MM.1S (cell line): ENCODE measurements around the gene HRAS.

ENCODE experiments used
- DNase-seq: peaks from one replicate; pipeline ENCODE4 v3.0.0-alpha.2; 2015
- H2AFZ ChIP-seq: fragments of 300-600 bp; sonication (generic); 2 replicates; pipeline ENCODE4 v1.6.0; 2016; ENCODE audit warnings: antibody characterized with exemption, low read length
- H3F3A ChIP-seq: fragments of 300-600 bp; sonication (generic); 2 replicates; pipeline ENCODE4 v1.6.1; 2016; ENCODE audit warnings: mild to moderate bottlenecking, antibody characterized with exemption, low read length, moderate library complexity, mixed read lengths; ENCODE audit not compliant: insufficient read depth
- H3K27ac ChIP-seq: fragments of 300-600 bp; sonication (generic); 2 replicates; pipeline ENCODE4 v1.5.1; 2016; ENCODE audit warnings: mild to moderate bottlenecking, low read length
- H3K27me3 ChIP-seq: fragments of 300-600 bp; sonication (generic); replicated peaks from 2 replicates; pipeline ENCODE4 v1.6.0; 2016; ENCODE audit warnings: low read length; ENCODE audit not compliant: insufficient read depth
- H3K36me3 ChIP-seq: fragments of 300-600 bp; sonication (generic); replicated peaks from 2 replicates; pipeline ENCODE4 v1.6.1; 2016; ENCODE audit warnings: mild to moderate bottlenecking, low read length, mixed read lengths; ENCODE audit not compliant: insufficient read depth
- H3K4me1 ChIP-seq: fragments of 300-600 bp; sonication (generic); 2 replicates; pipeline ENCODE4 v1.6.1; 2016; ENCODE audit warnings: low read length, mixed read lengths
- H3K4me2 ChIP-seq: fragments of 300-600 bp; sonication (generic); 2 replicates; pipeline ENCODE4 v1.6.0; 2016; ENCODE audit warnings: low read depth, low read length
- H3K4me3 ChIP-seq: fragments of 300-600 bp; sonication (generic); 2 replicates; pipeline ENCODE4 v1.5.1; 2016; ENCODE audit warnings: low read length, mixed read lengths
- H3K79me2 ChIP-seq: fragments of 300-600 bp; sonication (generic); 2 replicates; pipeline ENCODE4 v1.6.1; 2016; ENCODE audit warnings: mixed run types, low read length, mixed read lengths
- H3K9ac ChIP-seq: fragments of 300-600 bp; sonication (generic); 2 replicates; pipeline ENCODE4 v1.6.1; 2016; ENCODE audit warnings: low read length, mixed read lengths
- H3K9me2 ChIP-seq: fragments of 300-600 bp; sonication (generic); replicated peaks from 2 replicates; pipeline ENCODE4 v1.6.1; 2016; ENCODE audit warnings: mild to moderate bottlenecking, low read length, mixed read lengths; ENCODE audit not compliant: insufficient read depth
- H3K9me3 ChIP-seq: fragments of 300-600 bp; sonication (generic); replicated peaks from 2 replicates; pipeline ENCODE4 v1.6.1; 2016; ENCODE audit warnings: mild to moderate bottlenecking, low read length, mixed read lengths; ENCODE audit not compliant: insufficient read depth
- H4K20me1 ChIP-seq: fragments of 300-600 bp; sonication (generic); 2 replicates; pipeline ENCODE4 v1.6.1; 2016; ENCODE audit warnings: mild to moderate bottlenecking, low read length, moderate library complexity, mixed read lengths; ENCODE audit not compliant: insufficient read depth
- EZH2 ChIP-seq: fragments of 300-600 bp; sonication (generic); optimal IDR thresholded peaks from 2 replicates; pipeline ENCODE3; 2017; ENCODE audit warnings: low read depth, mild to moderate bottlenecking, antibody characterized with exemption, low read length, mixed read lengths
- EZH2phosphoT487 ChIP-seq: fragments of 300-600 bp; sonication (generic); IDR thresholded peaks from 2 replicates; pipeline ENCODE4 v1.6.1; 2018; ENCODE audit warnings: antibody characterized with exemption, low read length
- TF ChIP-seq, protein P1 (sequence below): fragments of 300-600 bp; sonication (generic); IDR thresholded peaks from 2 replicates; pipeline ENCODE4 v1.5.1; 2016; ENCODE audit warnings: antibody characterized with exemption, low read length, mixed read lengths

HRAS gene

DNA sequence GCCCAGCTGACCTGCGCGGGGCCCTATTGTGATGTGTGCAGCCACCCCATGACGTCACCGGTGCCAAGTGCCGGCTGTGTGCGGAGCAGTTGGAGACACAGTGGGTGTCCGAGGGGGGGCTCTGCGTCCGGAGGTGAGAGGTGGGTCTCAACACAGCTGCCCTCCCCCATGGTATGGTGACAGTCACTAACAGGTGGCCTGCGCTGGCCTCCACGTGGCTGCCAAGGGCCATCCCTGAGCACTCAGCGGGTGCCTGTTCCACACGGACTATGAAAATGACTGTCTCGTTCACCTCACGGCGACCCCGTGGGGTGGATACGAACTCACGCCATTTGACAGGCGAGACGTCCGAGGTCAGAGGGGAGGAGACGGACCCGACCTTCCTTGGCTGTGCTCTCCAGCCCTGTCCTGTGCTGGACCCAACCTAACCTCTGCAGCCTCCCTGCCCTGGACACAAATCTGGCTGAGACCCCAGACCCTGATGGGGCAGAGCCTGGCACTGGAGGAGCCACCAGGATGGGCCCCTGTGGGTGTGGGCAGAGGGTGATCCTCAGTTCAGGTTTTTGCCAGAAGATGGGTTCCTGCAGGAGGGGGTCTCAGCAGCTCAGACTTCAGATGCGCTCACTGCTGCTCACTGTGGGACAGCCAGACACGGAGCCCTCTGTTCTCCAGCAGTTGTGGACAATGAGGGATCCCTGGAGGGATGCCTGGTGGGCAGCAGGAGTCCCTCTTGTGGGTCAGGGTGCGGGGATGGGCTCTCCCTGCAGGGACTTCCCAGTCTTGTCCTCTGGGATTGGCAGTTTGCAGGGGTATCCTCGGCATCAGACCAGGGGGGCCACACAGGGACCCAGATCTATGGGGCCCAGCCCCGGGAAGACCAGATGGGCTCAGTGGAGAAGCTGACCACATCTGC lies 6.3 kb downstream of the HRAS start:
- DNase-seq = no peak
- H4K20me1 ChIP-seq = no peaks in the 10 kb centered on the region
- TF ChIP-seq EZH2 (no peak), EZH2phosphoT487 (no peak)
- TF ChIP-seq, protein P1, sequence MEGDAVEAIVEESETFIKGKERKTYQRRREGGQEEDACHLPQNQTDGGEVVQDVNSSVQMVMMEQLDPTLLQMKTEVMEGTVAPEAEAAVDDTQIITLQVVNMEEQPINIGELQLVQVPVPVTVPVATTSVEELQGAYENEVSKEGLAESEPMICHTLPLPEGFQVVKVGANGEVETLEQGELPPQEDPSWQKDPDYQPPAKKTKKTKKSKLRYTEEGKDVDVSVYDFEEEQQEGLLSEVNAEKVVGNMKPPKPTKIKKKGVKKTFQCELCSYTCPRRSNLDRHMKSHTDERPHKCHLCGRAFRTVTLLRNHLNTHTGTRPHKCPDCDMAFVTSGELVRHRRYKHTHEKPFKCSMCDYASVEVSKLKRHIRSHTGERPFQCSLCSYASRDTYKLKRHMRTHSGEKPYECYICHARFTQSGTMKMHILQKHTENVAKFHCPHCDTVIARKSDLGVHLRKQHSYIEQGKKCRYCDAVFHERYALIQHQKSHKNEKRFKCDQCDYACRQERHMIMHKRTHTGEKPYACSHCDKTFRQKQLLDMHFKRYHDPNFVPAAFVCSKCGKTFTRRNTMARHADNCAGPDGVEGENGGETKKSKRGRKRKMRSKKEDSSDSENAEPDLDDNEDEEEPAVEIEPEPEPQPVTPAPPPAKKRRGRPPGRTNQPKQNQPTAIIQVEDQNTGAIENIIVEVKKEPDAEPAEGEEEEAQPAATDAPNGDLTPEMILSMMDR = no peak
- peaks cover 8% of the 10 kb centered on the region for H3K79me2 ChIP-seq
- no peaks in the 10 kb centered on the region for H3K9me3 ChIP-seq
- H3F3A ChIP-seq = no peaks in the 10 kb centered on the region
- no peak overlapping the region for H2AFZ ChIP-seq
- peaks cover 2% of the 10 kb centered on the region; the same call in 1 of the 2 replicates for H3K27me3 ChIP-seq
- no peaks in the 10 kb centered on the region for H3K36me3 ChIP-seq
- no peak overlapping the region for H3K4me2 ChIP-seq
- H3K9me2 ChIP-seq = no peaks in the 10 kb centered on the region
- H3K9ac ChIP-seq = no peak overlapping the region
- H3K27ac ChIP-seq = no peak overlapping the region
- H3K4me1 ChIP-seq = no peaks in the 10 kb centered on the region
- H3K4me3 ChIP-seq = no peak overlapping the region

DNA sequence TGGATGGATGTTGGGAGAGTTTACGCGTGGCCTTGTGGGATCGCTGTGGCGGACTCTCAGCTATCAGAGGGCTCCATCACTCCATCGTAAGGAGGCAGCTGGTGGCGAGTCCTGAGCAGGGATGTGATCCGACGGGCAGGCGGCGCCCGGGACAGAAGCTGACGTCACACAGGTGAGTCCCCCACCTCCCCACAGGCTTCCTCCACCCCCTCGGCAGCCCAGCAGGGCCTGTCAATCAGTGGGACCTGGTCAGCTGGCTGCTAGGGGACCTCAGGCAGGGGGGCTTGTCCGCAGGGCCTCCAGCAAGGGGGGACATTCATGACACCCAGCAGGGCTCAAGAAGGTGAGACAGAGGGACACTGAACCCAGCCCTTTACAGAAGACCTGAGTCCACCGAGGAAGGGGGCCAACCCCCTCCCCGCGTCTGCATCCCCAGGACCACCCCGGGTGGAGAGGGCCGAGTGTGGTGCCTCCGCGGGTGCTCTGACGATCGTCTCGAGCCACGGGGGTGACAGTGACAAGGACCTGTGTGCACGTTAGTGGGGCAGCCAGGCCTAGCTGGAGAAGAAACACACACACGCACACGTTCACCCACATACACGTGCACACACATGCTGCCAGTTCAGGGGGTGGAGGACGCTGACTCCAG lies 7.1 kb downstream of the HRAS start:
- DNase-seq = no peak
- Histone ChIP-seq H3K27me3 (peaks cover 5% of the 10 kb centered on the region; the same call in 1 of the 2 replicates), H3K36me3 (no peaks in the 10 kb centered on the region), H3K9me3 (no peaks in the 10 kb centered on the region), H3K9ac (no peak overlapping the region), H3K4me3 (no peak overlapping the region), H4K20me1 (no peaks in the 10 kb centered on the region), H2AFZ (no peak overlapping the region), H3K4me2 (no peak overlapping the region), H3K79me2 (peaks cover under 1% of the 10 kb centered on the region; the same call in 1 of the 2 replicates), H3F3A (no peaks in the 10 kb centered on the region), H3K27ac (no peak overlapping the region), H3K9me2 (no peaks in the 10 kb centered on the region), H3K4me1 (no peaks in the 10 kb centered on the region)
- TF ChIP-seq EZH2phosphoT487 (no peak), EZH2 (no peak)
- TF ChIP-seq, protein P1 = no peak

DNA sequence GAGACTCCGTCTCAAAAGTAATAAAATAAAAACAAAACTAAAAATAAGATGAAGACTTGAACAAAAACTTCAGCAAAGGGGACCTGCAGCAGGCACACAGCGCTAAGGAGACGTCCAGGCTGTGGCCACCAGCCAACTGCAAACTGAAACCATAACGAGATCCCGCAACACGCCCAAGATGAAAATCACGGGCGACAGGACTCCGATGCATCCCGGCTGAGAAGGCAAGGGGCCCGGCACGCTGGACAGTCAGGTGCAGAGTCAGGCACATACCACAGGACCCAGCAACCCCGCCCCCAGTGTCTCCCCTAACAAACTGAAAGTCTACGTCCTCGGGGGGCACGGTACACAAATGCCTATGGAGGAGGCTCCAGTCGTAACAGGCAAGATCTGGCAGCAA lies 9.2 kb downstream of the HRAS start:
- H3K27ac ChIP-seq = no peak overlapping the region
- peaks cover 5% of the 10 kb centered on the region; the same call in 1 of the 2 replicates for H3K27me3 ChIP-seq
- H3K9ac ChIP-seq = no peak overlapping the region
- H4K20me1 ChIP-seq = no peaks in the 10 kb centered on the region
- no peak overlapping the region for H3K4me3 ChIP-seq
- no peaks in the 10 kb centered on the region for H3K4me1 ChIP-seq
- DNase-seq = no peak
- H3K9me3 ChIP-seq = no peaks in the 10 kb centered on the region
- no peak for TF ChIP-seq EZH2
- no peak for TF ChIP-seq EZH2phosphoT487
- TF ChIP-seq, protein P1 = no peak
- H3K36me3 ChIP-seq = no peaks in the 10 kb centered on the region
- no peaks in the 10 kb centered on the region for H3K79me2 ChIP-seq
- no peaks in the 10 kb centered on the region for H3K9me2 ChIP-seq
- no peak overlapping the region for H3K4me2 ChIP-seq
- no peaks in the 10 kb centered on the region for H3F3A ChIP-seq
- H2AFZ ChIP-seq = no peak overlapping the region
